ENCODE measurements around the gene PRR14L.

PRR14L gene

GRCh38 chr22:31691408-31691807, 58.5 kb downstream of the PRR14L start:
- in situ Hi-C loops (cut with MboI; ENCODE audit: low sequenced_read_pairs, unreplicated experiment), result no loop called here
- no peak for TF ChIP-seq CTCF (IDR thresholded peaks at IDR 0.05; ENCODE audit: borderline replicate concordance, control extremely low read depth, extremely low read depth, insufficient read depth, missing control alignments)
- DNase-seq (ENCODE audit: low spot score), result no peak

DNA sequence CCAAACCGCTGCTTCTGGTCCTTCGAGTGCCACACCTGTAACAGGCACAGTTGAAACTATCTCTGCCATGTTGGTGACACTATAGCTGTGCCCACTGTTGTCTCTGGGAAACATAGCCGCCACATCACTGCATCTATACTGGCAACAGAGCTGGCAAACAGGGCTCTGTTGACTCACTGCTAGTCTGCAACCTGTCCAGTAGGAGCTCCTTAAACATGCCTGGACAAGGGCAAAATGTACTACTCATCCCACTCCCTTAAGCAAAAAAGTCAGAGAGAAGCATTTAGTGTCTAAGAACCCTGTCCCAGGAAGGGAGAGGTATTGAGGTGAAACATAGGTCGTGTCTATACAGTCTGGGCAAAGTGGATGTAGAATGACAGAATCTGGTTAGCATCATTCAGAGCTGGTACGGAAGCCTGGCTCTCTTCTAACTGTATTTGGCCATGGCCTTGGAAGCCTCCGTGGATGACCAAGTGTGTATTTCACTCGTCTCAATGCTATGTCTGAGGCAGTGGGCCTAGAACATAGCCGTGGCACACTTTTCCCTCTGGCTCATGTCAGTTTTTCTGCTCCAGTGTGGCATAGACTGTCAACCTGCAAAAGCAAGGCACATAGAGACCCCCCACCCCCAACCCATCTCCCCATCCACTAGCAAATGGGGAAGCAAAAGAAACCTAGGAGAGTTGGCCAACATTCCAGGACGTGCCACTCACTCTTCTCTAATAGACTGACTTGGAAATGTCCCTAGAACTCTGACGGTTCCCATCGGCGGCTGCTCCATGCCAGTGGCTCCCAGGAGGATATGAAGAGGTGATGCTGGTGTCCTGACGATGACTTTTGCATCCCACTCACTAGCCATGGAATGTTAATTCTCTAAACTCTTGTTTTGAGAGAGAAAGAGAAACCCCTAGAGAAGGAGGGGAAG, 66.5 kb downstream of the PRR14L start:
- in situ Hi-C loops (cut with MboI; ENCODE audit: low sequenced_read_pairs, unreplicated experiment), result no loop called here
- TF ChIP-seq CTCF (IDR thresholded peaks at IDR 0.05; ENCODE audit: borderline replicate concordance, control extremely low read depth, extremely low read depth, insufficient read depth, missing control alignments), result no peak
- no peak for DNase-seq (ENCODE audit: low spot score)

DNA sequence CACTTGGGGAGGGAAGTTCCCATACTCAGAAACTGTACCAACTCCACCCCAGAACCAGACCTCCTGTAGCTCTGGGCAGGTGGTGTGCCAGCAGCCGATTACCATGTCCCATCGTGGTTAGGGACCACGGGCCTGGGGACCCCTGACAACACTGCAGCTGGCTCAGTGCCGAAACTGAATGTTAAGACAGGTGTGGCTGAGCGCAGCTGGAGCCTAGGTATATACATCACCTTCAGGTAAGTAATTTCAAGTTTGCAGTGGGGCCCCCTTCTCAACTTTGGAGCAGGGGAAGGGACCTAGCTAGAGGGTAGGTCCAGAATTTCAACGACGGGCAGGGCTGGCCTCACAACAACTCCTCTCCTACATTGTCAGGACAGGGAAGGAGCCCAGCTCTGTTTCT, 67.2 kb downstream of the PRR14L start:
- DNase-seq (ENCODE audit: low spot score), result no peak
- TF ChIP-seq CTCF (IDR thresholded peaks at IDR 0.05; ENCODE audit: borderline replicate concordance, control extremely low read depth, extremely low read depth, insufficient read depth, missing control alignments), result no peak
- in situ Hi-C loops (cut with MboI; ENCODE audit: low sequenced_read_pairs, unreplicated experiment), result no loop called here

- in situ Hi-C loops (cut with MboI; ENCODE audit: low sequenced_read_pairs, unreplicated experiment), result no loop called here
- DNase-seq (ENCODE audit: low spot score), result no peak
- no peak for TF ChIP-seq CTCF (IDR thresholded peaks at IDR 0.05; ENCODE audit: borderline replicate concordance, control extremely low read depth, extremely low read depth, insufficient read depth, missing control alignments)
These were observed 68.3 kb downstream of the PRR14L start for GRCh38 chr22:31681349-31682345.

GRCh38 chr22:31680861-31681341, 69.0 kb downstream of the PRR14L start:
- DNase-seq (ENCODE audit: low spot score), result no peak
- no peak for TF ChIP-seq CTCF (IDR thresholded peaks at IDR 0.05; ENCODE audit: borderline replicate concordance, control extremely low read depth, extremely low read depth, insufficient read depth, missing control alignments)
- in situ Hi-C loops (cut with MboI; ENCODE audit: low sequenced_read_pairs, unreplicated experiment), result no loop called here

DNA sequence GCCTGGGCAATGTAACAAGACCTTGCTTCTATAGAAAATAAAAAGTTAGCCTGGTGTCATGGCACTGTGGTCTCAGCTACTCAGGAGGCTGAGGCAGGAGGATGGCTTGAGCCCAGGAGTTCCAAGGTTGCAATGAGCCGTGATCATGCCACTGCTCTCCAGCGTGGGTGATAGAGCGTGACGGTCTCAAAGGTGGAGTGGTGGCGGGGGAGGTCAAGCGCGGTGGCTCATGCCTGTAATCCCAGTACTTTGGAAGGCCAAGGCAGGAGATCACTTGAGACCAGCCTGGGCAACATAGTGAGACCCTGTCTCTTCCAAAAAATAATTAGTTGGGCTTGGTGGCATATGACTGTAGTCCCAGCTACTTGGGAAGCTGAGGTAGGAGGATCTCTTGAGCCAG, 71.2 kb downstream of the PRR14L start:
- DNase-seq (ENCODE audit: low spot score), result no peak
- no peak for TF ChIP-seq CTCF (IDR thresholded peaks at IDR 0.05; ENCODE audit: borderline replicate concordance, control extremely low read depth, extremely low read depth, insufficient read depth, missing control alignments)
- in situ Hi-C loops (cut with MboI; ENCODE audit: low sequenced_read_pairs, unreplicated experiment), result loop anchor here (10.0 kb wide), 1 partner anchor 266 kb away; the partner anchor contains the start of gene YWHAH
